CD4-positive, alpha-beta T cell treated with Interleukin-10 for 1 hour (primary cell): ENCODE results near the gene PROKR2.

Source experiments
- DNase-seq: peaks from one replicate; pipeline ENCODE4 v3.0.0-alpha.2; 2020

PROKR2 gene

GRCh38 chr20:5279661-5280060 lies 37.1 kb downstream of the PROKR2 start:
- DNase-seq = no peak

GRCh38 chr20:5272268-5272667 lies 44.5 kb downstream of the PROKR2 start:
- no peak for DNase-seq

DNA sequence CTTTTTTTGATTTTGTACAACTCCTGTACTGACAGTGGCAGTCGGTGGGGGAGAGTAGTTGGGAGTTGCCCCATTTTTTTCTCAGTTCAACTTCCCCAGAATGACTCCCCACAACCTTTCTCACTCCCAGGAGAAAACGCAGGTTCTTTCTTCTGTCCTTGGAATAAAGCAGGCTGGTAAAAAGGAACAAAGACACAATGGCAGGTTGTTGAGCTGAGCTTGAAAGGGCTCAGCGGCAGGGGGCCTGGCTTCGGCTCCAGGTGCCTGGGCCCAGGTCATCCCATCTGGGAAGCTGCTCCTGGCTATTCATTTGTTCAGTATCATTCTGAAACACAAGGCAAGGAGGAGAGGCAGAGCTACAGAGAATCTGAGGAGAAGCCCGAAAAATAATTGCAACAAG lies 46.2 kb downstream of the PROKR2 start:
- no peak for DNase-seq

DNA sequence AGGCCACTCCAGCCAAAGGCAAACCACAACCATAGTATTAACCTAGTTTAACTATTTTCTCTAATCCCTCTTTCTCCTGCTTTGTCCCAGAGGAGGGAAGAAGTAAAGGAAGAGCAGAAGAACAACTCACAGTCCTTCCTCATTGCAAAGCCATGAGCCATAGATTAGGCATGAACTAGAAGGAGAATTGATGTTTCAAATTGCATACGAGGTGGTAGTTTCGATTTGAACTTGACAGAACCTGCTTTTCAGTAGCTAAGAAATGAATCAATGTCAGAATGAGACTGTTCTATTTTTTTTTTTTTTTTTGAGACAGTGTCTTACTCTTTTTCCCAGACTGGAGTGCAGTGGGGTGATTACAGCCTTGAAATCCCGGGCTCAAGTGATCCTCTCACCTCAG lies 48.3 kb downstream of the PROKR2 start:
- no peak for DNase-seq

DNA sequence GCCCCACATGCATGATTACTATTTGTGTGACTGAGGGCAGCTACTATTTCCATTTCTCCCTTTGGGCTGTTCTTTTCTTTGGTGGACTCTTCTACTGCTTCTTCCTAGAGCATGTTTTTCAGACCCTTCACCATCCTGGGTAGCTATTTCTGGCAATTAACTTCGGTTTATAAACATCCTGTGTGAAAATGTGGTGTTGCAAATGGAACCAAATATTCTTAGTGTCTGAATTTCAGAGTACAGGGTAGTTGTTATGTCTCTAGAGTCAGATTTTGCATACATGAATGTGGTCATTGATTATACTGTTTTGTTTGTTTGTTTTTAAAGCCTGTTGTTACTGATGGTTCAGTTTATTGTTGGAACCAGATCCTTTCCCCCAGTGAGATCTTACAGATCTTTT lies 49.7 kb downstream of the PROKR2 start:
- peak; percentile 3 for DNase-seq
